Body of pancreas (tissue), 4 donors: ENCODE data around the gene PROZ.

Experiments
- CTCF ChIP-seq, 7 experiments: fragments of 450-650 bp in 4 of 7; fragments of 200-600 bp in 3 of 7; sonication (generic) in 3 of 7; IDR thresholded peaks; one replicate each; pipeline ENCODE4 v1.5.1; 2016 to 2019; ENCODE audit warnings: antibody characterized with exemption in 7 of 7
- POLR2A ChIP-seq, 3 donors: fragments of 450-650 bp; IDR thresholded peaks; one replicate each; pipeline ENCODE4 v1.6.1; 2016; ENCODE audit warnings: antibody characterized with exemption in 3 of 3, mild to moderate bottlenecking in 2 of 3

GRCh38 chr13:113182046-113182445 is 23.6 kb downstream of the PROZ start:
- TF ChIP-seq CTCF (IDR thresholded peaks at IDR 0.05) (no peak), POLR2A (IDR thresholded peaks at IDR 0.05) (no peak)
